Spleen (tissue), 11 donors: ENCODE results near the gene ACCSL. TPM values are rescaled to one million over a fixed set of nuclear protein-coding genes. Genes with fewer than 3 reads are reported as not detected.

Experiments
- DNase-seq: peaks from one replicate; pipeline ENCODE4 v3.0.0-alpha.2; 2020
- H3K27ac ChIP-seq, 8 donors: fragments of 200-600 bp; sonication (generic) in 7 of 8; 1 replicate in 4 of 8; 2 replicates in 4 of 8; pipeline versions ENCODE4 v1.5.0 to v1.8.0; 2016 to 2021; ENCODE audit warnings: inconsistent platforms in 4 of 8, mild to moderate bottlenecking in 4 of 8, moderate library complexity in 1 of 8
- H3K27me3 ChIP-seq, 7 donors: fragments of 200-600 bp; sonication (generic) in 6 of 7; replicated peaks in 1 of 7; 1 replicate in 4 of 7; 2 replicates in 3 of 7; pipeline versions ENCODE4 v1.5.0 to v1.8.0; 2016 to 2021; ENCODE audit warnings: inconsistent platforms in 3 of 7, mild to moderate bottlenecking in 1 of 7
- H3K36me3 ChIP-seq, 6 donors: fragments of 200-600 bp; sonication (generic) in 5 of 6; 1 replicate in 4 of 6; 2 replicates in 2 of 6; pipeline versions ENCODE4 v1.5.0 to v1.8.0; 2016 to 2021; ENCODE audit warnings: inconsistent platforms in 2 of 6
- H3K4me1 ChIP-seq, 6 donors: fragments of 200-600 bp; sonication (generic) in 5 of 6; 1 replicate in 3 of 6; 2 replicates in 3 of 6; pipeline versions ENCODE4 v1.5.0 to v1.8.0; 2016 to 2021; ENCODE audit warnings: inconsistent platforms in 3 of 6
- H3K4me3 ChIP-seq, 8 donors: fragments of 200-600 bp; sonication (generic) in 7 of 8; 1 replicate in 4 of 8; 2 replicates in 4 of 8; pipeline versions ENCODE4 v1.5.0 to v1.8.0; 2016 to 2021; ENCODE audit warnings: inconsistent platforms in 4 of 8, mild to moderate bottlenecking in 4 of 8, moderate library complexity in 2 of 8
- H3K9me3 ChIP-seq, 8 donors: fragments of 200-600 bp; sonication (generic) in 7 of 8; 1 replicate in 4 of 8; 2 replicates in 4 of 8; pipeline versions ENCODE4 v1.5.0 to v1.8.0; 2016 to 2021; ENCODE audit warnings: inconsistent platforms in 4 of 8
- CTCF ChIP-seq, 11 experiments: fragments of 200-600 bp in 7 of 11; fragments of 450-650 bp in 4 of 11; sonication (generic) in 4 of 11; IDR thresholded peaks in 8 of 11; conservative IDR thresholded peaks in 3 of 11; 1 replicate in 7 of 11; 2 replicates in 4 of 11; pipeline versions ENCODE4 v1.4.0 to v1.8.0; 2016 to 2021; ENCODE audit warnings: antibody characterized with exemption in 11 of 11, inconsistent platforms in 4 of 11, mild to moderate bottlenecking in 1 of 11
- POLR2A ChIP-seq, 3 donors: fragments of 450-650 bp; IDR thresholded peaks; one replicate each; pipeline ENCODE4 v1.5.1; 2017; ENCODE audit warnings: antibody characterized with exemption in 3 of 3, mild to moderate bottlenecking in 1 of 3
- POLR2AphosphoS5 ChIP-seq, 3 donors: sonication (generic); formaldehyde crosslinking; IDR thresholded peaks; one replicate each; pipeline ENCODE4 v1.5.1; 2017; ENCODE audit warnings: antibody characterized with exemption in 3 of 3
- WGBS, 5 donors: extraction: QIAGEN DNeasy Blood & Tissue Kit in 3 of 5; methylation state at CpG; one replicate each; pipeline versions ENCODE4 v1.1.5 to v1.1.7; 2013 to 2018; 5-methylcytosine and 5-hydroxymethylcytosine counted together
- intact Hi-C: fragments of 100-400 bp; cut with DNase I; formaldehyde crosslinking; loops from one replicate; pipeline ENCODE4 v1.15.0; 2023; ENCODE audit warnings: low total_unique reads
- polyA plus RNA-seq, 3 donors: library from polyadenylated mRNA; stranded (reverse); fragments of 200-250 nt; gene quantifications; one replicate each; pipeline ENCODE4 v1.2.1, GENCODE V29; 2013
- total RNA-seq, 7 donors: library from RNA; depleted of rRNA in 3 of 7; stranded (reverse); fragments of >200 nt in 3 of 7; fragmentation: NEBNext Ultra II Directional in 4 of 7; extraction: Animal tissue kit (Norgen Biotek cat#: 25700) in 4 of 7; gene quantifications; one replicate each; pipeline versions ENCODE4 v1.1.0 to v1.2.1, GENCODE V29; 2016 to 2021
- donor health status: healthy with polysubstance abuse.
- donor health status: DM: no; HTN: no; CAD: no; lungs with moderate emphysema.
- donor health status: DM: no; HTN: no; CAD: no.
- donor health status: Bipolar disorder and iron deficiency.
- donor health status: healthy.
- donor health status: DM: no; HTN: no; CAD: no.
- donor health status: DM: yes; HTN: yes; CAD: no.

Gene ACCSL
- total and polyA plus RNA-seq, 10 donors, result 0.19 to 0.23 (median 0.20) TPM; not detected in 7

- Histone ChIP-seq H3K4me1 (no peaks in the 10 kb centered on the region), H3K9me3 (peaks cover 0 to 20% (median 10%) of the 10 kb centered on the region in 8 donors), H3K36me3 (no peaks in the 10 kb centered on the region), H3K4me3 (no peak overlapping the region), H3K27me3 (peaks cover 0 to 25% (median 0%) of the 10 kb centered on the region in 7 donors), H3K27ac (no peak overlapping the region)
- TF ChIP-seq POLR2A (IDR thresholded peaks at IDR 0.05) (no peak), CTCF (IDR thresholded peaks at IDR 0.05 in 8 of 11, conservative IDR thresholded peaks at IDR 0.05 in 3 of 11) (no peak), POLR2AphosphoS5 (IDR thresholded peaks at IDR 0.05) (no peak)
- 90 to 95% (median 91%) methylated on average over 3 of the region's 3 CpGs for WGBS, 5 donors
- no peak for DNase-seq
- intact Hi-C loops, result no loop called here
Observed at GRCh38 chr11:44028816-44029506, 18.8 kb upstream of the ACCSL start.

DNA sequence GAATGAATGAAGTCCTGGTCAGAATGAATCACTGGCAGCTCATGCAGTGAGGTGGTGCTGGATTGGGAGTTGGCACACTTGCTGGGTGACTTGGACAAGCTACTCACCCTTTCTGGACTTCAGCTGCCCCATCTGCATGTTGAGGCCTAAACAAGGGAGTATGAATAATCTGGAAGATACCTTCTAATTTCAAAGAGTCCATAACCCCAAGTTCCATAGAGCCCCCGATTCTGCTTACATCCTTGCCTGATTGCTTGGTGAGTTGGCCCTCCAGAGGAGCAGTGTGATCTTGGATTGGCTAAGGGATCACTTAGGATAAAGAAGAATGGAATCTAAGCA lies 18.3 kb upstream of the ACCSL start:
- Histone ChIP-seq H3K4me3 (no peak overlapping the region), H3K27ac (no peak overlapping the region), H3K9me3 (peaks cover 0 to 20% (median 10%) of the 10 kb centered on the region in 8 donors), H3K36me3 (no peaks in the 10 kb centered on the region), H3K27me3 (peaks cover 0 to 25% (median 0%) of the 10 kb centered on the region in 7 donors), H3K4me1 (no peaks in the 10 kb centered on the region)
- intact Hi-C loops, result no loop called here
- DNase-seq, result no peak
- 80 to 98% (median 86%) methylated on average over 1 of the region's 1 CpG for WGBS, 5 donors
- no peak for TF ChIP-seq CTCF (IDR thresholded peaks at IDR 0.05 in 8 of 11, conservative IDR thresholded peaks at IDR 0.05 in 3 of 11)
- TF ChIP-seq POLR2AphosphoS5 (IDR thresholded peaks at IDR 0.05), result no peak
- TF ChIP-seq POLR2A (IDR thresholded peaks at IDR 0.05), result no peak

DNA sequence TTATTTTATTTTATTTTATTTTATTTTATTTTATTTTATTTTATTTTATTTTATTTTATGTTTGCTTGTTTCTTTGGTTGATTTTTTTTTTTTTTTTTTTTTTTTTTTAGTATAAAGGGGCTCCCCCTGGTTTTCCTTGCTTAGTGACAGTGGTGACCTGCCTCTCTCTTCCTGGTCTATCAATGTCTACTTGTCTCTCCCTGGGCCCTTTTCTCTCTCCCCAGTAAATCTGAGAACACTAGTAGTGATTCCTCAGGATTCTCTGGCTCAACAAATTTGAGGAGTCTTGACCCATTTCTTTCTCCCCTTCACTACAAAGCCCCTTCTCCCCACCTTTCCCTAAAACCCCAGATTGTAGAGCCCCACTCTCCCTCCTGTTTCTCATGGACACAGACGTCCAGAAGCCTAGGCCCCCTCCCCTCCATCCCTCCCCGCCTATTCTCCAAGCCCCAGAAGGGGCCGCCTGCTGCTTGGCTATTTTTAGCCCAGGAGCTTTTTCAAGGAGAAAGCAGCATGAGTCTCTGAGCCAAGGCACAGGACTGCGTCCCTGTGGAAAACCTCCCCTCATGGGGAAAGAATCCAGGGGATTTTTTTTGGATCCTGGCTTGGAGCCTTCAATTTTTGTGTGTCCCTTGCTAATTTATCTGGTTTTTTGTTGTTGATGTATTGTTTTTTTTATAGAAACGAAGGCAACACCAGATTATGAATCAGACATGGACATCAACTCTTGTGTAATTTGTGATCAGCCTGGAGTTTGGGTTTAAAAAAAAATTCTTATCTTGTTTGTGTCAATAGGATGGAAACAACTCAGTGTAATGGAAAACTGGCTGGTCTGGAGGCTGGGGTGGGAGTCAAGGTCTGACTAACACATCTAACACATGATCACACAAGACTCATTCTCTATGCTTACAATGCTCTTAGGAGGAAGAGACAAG lies 17.5 kb upstream of the ACCSL start:
- no peaks in the 10 kb centered on the region for H3K4me1 ChIP-seq
- H3K9me3 ChIP-seq, result peaks cover 0 to 20% (median 10%) of the 10 kb centered on the region in 8 donors
- no peak for DNase-seq
- intact Hi-C loops, result no loop called here
- peaks cover 0 to 25% (median 0%) of the 10 kb centered on the region in 7 donors for H3K27me3 ChIP-seq
- 50 to 64% (median 59%) methylated on average over 5 of the region's 5 CpGs for WGBS, 5 donors
- H3K36me3 ChIP-seq, result no peaks in the 10 kb centered on the region
- peak overlapping the region in 4 of 8 donors; percentile 19 to 55 (median 44) for H3K27ac ChIP-seq
- no peak overlapping the region for H3K4me3 ChIP-seq
- TF ChIP-seq POLR2AphosphoS5 (IDR thresholded peaks at IDR 0.05) (no peak), POLR2A (IDR thresholded peaks at IDR 0.05) (no peak), CTCF (IDR thresholded peaks at IDR 0.05 in 8 of 11, conservative IDR thresholded peaks at IDR 0.05 in 3 of 11) (no peak)

DNA sequence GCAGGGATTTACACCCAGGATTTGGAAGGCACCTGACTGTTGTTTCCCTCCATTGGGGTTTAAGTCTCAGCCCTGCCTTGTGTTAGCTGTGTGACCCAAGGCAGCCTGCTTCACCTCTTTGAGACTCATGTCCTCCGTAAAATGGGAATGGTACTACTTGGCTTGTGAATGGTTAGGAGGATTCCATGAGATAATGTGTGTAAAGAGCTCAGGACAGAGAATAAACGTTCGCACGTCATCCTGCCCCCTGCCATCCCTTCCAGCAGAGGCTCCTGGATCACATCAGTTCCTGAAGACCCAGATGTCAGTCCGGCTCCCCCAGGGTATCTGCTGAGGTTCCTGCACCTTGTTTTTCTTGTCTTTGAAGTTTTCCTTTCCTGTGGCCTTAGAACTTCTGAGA lies 16.8 kb upstream of the ACCSL start:
- no peak for TF ChIP-seq POLR2A (IDR thresholded peaks at IDR 0.05)
- Histone ChIP-seq H3K4me3 (no peak overlapping the region), H3K27me3 (peaks cover 0 to 25% (median 0%) of the 10 kb centered on the region in 7 donors), H3K36me3 (no peaks in the 10 kb centered on the region), H3K4me1 (no peaks in the 10 kb centered on the region), H3K9me3 (peaks cover 0 to 12% (median 4%) of the 10 kb centered on the region in 8 donors), H3K27ac (peak overlapping the region in 4 of 8 donors; percentile 19 to 55 (median 44))
- intact Hi-C loops, result no loop called here
- 75 to 85% (median 79%) methylated on average over 5 of the region's 5 CpGs for WGBS, 5 donors
- DNase-seq, result no peak
